H1 (cell line): ENCODE measurements around the gene CCL1.

Experiments
- BRCA1 ChIP-seq: IDR thresholded peaks from 2 replicates; pipeline ENCODE4 v1.6.1; 2012; ENCODE audit warnings: low read depth, low read length, improper control_type of control experiment
- EGR1 ChIP-seq: IDR thresholded peaks from 2 replicates; pipeline ENCODE4 v1.6.1; 2011; ENCODE audit warnings: low read depth, low read length, borderline replicate concordance
- EZH2 ChIP-seq: fragments of 200-600 bp; sonication (generic); IDR thresholded peaks from 2 replicates; pipeline ENCODE4 v1.7.1; 2012; ENCODE audit warnings: low read depth, mild to moderate bottlenecking, moderate library complexity, low read length, inconsistent platforms; ENCODE audit not compliant: severe bottlenecking
- KDM1A ChIP-seq: fragments of 200-600, 300-600 bp; sonication (generic); IDR thresholded peaks from 2 replicates; pipeline ENCODE4 v1.7.1; 2016; ENCODE audit warnings: mild to moderate bottlenecking, low read length, borderline replicate concordance
- MAX ChIP-seq: IDR thresholded peaks from 2 replicates; pipeline ENCODE4 v1.6.1; 2012; ENCODE audit warnings: inconsistent platforms
- PHF8 ChIP-seq: fragments of 200-600 bp; sonication (generic); conservative IDR thresholded peaks from 2 replicates; pipeline ENCODE4 v1.7.1; 2012; ENCODE audit warnings: low read depth, mild to moderate bottlenecking, inconsistent platforms, low read length, moderate library complexity
- POLR2AphosphoS5 ChIP-seq: IDR thresholded peaks from 2 replicates; pipeline ENCODE4 v1.6.1; 2011; ENCODE audit warnings: low read depth, low read length
- RAD21 ChIP-seq, 2 experiments: IDR thresholded peaks in 1 of 2; conservative IDR thresholded peaks in 1 of 2; 2 replicates each; pipeline ENCODE4 v1.6.1; 2011; ENCODE audit warnings: low read depth in 2 of 2, low read length in 2 of 2, improper control_type of control experiment in 1 of 2, inconsistent platforms in 1 of 2, mild to moderate bottlenecking in 1 of 2, moderate library complexity in 1 of 2
- SUZ12 ChIP-seq: fragments of 200-600 bp; sonication (generic); IDR thresholded peaks from 2 replicates; pipeline ENCODE4 v1.6.1; 2012; ENCODE audit warnings: mild to moderate bottlenecking, inconsistent platforms, low read length, moderate library complexity, mixed read lengths
- YY1 ChIP-seq: IDR thresholded peaks from 2 replicates; pipeline ENCODE4 v1.6.1; 2011; ENCODE audit warnings: low read depth, mild to moderate bottlenecking, low read length
- ZNF274 ChIP-seq: IDR thresholded peaks from 2 replicates; pipeline ENCODE4 v1.7.0; 2012; ENCODE audit warnings: low read length, borderline replicate concordance; ENCODE audit errors: extremely low read depth
- TF ChIP-seq, protein P1 (sequence below), 3 experiments: IDR thresholded peaks; 1 replicate in 2 of 3; 2 replicates in 1 of 3; pipeline versions ENCODE4 v1.5.1 to v1.6.1; 2011; ENCODE audit warnings: low read length in 3 of 3, mild to moderate bottlenecking in 3 of 3, inconsistent platforms in 2 of 3, low read depth in 1 of 3, moderate library complexity in 1 of 3; ENCODE audit not compliant: insufficient read depth in 1 of 3; ENCODE audit errors: control extremely low read depth in 1 of 3
- TF ChIP-seq, protein P2 (sequence below): IDR thresholded peaks from 2 replicates; pipeline ENCODE4 v1.6.1; 2011; ENCODE audit warnings: low read length, improper control_type of control experiment

- TF ChIP-seq RAD21 (IDR thresholded peaks at IDR 0.05 in 1 of 2, conservative IDR thresholded peaks at IDR 0.05 in 1 of 2; ENCODE audit: low read depth in 2 of 2, low read length in 2 of 2) = no peak
- TF ChIP-seq SUZ12 = no peak
- TF ChIP-seq EZH2 = no peak
- no peak for TF ChIP-seq YY1
- TF ChIP-seq POLR2AphosphoS5 = no peak
- TF ChIP-seq, protein P1, sequence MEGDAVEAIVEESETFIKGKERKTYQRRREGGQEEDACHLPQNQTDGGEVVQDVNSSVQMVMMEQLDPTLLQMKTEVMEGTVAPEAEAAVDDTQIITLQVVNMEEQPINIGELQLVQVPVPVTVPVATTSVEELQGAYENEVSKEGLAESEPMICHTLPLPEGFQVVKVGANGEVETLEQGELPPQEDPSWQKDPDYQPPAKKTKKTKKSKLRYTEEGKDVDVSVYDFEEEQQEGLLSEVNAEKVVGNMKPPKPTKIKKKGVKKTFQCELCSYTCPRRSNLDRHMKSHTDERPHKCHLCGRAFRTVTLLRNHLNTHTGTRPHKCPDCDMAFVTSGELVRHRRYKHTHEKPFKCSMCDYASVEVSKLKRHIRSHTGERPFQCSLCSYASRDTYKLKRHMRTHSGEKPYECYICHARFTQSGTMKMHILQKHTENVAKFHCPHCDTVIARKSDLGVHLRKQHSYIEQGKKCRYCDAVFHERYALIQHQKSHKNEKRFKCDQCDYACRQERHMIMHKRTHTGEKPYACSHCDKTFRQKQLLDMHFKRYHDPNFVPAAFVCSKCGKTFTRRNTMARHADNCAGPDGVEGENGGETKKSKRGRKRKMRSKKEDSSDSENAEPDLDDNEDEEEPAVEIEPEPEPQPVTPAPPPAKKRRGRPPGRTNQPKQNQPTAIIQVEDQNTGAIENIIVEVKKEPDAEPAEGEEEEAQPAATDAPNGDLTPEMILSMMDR (IDR thresholded peaks at IDR 0.05; ENCODE audit: control extremely low read depth in 1 of 3, insufficient read depth in 1 of 3, low read depth in 1 of 3, low read length in 3 of 3) = no peak
- no peak for TF ChIP-seq MAX
- TF ChIP-seq BRCA1 = no peak
- no peak for TF ChIP-seq ZNF274
- no peak for TF ChIP-seq PHF8
- TF ChIP-seq EGR1 = no peak
- no peak for TF ChIP-seq KDM1A
- TF ChIP-seq, protein P2, sequence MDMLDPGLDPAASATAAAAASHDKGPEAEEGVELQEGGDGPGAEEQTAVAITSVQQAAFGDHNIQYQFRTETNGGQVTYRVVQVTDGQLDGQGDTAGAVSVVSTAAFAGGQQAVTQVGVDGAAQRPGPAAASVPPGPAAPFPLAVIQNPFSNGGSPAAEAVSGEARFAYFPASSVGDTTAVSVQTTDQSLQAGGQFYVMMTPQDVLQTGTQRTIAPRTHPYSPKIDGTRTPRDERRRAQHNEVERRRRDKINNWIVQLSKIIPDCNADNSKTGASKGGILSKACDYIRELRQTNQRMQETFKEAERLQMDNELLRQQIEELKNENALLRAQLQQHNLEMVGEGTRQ = no peak
These were observed at the start of gene CCL1 for GRCh38 chr17:34363183-34363661.
